HG03460 (cell line): ENCODE results near the gene SPOCK1.
"Not testable (repeated sequence)": the region's sequence is repeated elsewhere in the genome, so short reads cannot be mapped to it uniquely, and the experiment has no call there.

Source experiments
- ATAC-seq: cut with Tn5 transposase; IDR thresholded peaks from one replicate; pipeline ENCODE4 v1.9.1; 2021; ENCODE audit not compliant: unreplicated experiment

The SPOCK1 gene

DNA sequence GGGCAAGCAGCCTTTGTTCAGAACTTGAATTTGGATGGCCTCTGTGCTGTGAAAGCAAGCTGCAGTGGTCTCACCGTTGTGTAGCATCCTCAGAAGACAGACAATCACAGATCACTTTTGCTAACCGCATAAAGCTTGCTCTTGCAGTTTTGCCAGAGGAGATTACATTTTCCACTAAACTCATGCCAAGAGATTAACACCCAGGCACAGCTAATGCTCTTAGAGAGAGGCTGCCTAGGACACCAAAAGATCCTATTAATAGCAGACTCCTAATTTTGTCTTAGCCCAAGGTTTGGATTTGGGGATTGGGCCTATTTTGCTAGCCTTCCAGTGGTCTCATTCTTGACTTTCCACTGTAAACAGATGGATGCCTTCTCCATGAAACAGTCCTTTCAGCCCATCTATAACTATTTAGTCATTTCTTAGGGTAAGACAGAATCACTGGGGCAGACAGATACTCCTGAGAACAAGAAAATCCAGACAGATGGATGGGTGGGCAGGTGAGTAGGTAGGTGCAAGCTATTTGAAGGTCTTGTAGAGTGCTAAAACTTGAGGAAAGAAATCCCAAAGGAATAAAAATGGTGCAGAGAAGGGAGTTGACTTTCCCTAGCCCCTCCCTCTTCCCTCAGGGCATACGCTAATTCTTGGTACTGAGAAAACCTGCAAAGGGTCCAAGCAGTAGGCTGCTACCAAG lies 506.2 kb downstream of the SPOCK1 start:
- no peak for ATAC-seq

GRCh38 chr5:136985785-136986475 lies 513.2 kb downstream of the SPOCK1 start:
- ATAC-seq = no peak

GRCh38 chr5:136984772-136985446 lies 514.2 kb downstream of the SPOCK1 start:
- no peak for ATAC-seq

GRCh38 chr5:136981936-136982335 lies 517.2 kb downstream of the SPOCK1 start:
- ATAC-seq = no peak

- ATAC-seq = no peak
Observed at GRCh38 chr5:136979131-136979530, 520.0 kb downstream of the SPOCK1 start.

- ATAC-seq = no peak
Observed at GRCh38 chr5:136963504-136963903, 535.6 kb downstream of the SPOCK1 start.

- ATAC-seq = no peak
Observed at GRCh38 chr5:136957428-136957827, 541.7 kb downstream of the SPOCK1 start.

DNA sequence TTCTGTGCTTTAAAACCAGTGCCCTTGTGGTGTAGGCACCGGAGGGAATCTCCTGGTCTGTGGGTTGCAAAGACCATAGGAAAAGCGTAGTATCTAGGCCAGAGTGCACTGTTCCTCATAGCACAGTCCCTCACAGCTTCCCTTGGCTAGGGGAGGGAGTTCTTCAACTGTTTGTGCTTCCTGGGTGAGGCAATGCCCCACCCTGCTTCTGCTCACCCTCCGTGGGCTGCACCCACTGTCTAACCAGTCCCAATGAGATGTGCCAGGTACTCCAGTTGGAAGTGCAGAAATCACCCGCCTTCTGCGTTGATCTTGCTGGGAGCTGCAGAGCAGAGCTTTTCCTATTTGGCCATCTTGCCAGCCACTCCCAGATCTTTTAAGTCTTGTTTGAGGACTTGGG lies 545.0 kb downstream of the SPOCK1 start:
- ATAC-seq = not testable (repeated sequence)

DNA sequence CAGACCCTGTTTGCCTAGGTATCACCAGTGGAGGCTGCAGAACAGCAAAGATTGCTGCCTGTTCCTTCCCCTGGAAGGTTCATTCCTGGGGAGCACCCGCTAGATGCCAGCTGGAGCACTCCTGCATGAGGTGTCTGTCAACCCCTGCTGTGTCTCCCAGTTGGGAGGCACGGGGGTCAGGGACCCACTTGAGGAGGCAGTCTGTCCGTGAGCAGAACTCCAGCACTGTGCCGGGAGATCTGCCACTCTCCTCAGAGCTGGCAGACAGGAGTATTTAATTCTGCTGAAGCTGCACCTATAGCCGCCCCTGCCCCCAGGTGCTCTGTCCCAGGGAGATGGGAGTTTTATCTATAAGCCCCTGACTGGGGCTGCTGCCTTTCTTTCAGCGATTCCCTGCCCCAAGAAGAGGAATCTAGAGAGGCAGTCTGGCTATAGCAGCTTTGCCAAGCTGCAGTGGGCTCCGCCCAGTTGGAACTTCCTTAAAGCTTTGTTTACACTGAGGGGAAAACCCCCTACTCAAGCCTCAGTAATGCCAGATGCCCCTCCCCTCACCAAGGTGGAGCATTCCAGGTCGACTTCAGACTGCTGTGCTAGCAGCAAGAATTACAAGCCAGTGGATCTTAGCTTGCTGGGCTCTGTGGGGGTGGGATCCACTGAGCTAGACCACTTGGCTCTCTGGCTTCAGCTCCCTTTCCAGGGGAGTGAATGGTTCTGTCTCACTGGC lies 545.6 kb downstream of the SPOCK1 start:
- ATAC-seq = not testable (repeated sequence)

- no peak for ATAC-seq
Observed at GRCh38 chr5:136927571-136927970, 571.6 kb downstream of the SPOCK1 start.

DNA sequence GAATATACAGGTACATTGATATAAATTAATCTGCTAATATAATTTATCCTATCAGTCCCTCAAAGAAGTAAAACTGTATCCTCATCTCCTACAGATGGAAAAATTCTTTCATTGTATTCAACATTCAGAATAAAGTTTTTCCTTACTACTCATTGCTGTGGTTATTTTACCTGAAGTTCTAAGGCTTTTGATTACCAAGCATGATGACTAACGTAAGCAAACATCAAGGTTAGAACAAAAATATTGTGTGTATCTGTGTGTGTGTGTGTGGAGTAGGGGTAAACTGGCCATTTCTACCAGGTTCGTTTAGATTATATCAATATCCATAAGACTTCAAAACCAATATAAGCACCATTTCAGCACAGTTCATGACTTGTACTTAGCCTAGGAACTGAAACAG lies 573.1 kb downstream of the SPOCK1 start:
- ATAC-seq = no peak
